ENCODE measurements around the gene DYNC1LI2.
"Not testable (repeated sequence)": the region's sequence is repeated elsewhere in the genome, so short reads cannot be mapped to it uniquely, and the experiment has no call there.

Gene DYNC1LI2

DNA sequence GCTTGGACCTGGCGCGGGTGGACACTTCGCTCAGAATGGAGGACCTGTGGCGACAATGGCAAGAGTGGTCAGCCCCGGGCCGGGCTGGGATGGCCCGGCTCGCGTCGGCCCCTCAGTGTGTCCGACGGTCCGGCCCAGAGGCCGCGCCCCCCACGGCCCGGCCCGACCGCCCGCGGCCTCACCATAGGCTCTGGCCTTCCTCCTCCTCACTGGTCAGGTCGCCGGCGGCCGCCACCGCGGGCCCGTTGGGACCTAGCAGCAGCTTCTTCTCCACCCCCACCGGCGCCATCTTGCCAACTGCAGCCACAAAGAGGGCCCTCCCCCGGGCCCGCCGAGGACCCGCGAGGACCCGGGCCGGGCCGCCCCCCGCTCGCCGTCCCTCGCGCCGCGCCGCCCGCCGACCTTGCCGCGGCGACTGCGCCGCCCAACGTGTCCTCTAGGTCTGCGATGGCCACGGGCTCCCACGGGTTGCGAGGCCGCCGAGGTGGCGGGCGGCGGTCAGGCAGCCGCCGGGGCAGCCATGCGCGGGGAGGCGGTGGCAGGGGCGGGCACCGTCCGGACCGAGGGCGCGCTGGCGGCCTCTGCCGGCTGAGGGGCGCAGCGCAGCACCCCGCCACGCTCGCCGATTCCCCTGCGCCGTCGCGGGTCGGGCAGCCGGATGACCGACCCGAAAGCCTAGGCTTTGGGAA is at the start of gene DYNC1LI2:
DYNC1LI2 (minus strand) TSS at position 307 of the 689 bp plus-strand sequence; CDS start at position 289, 18 bp downstream.
- peak; percentile 99 for DNase-seq (ENCODE audit: low spot score)

DNA sequence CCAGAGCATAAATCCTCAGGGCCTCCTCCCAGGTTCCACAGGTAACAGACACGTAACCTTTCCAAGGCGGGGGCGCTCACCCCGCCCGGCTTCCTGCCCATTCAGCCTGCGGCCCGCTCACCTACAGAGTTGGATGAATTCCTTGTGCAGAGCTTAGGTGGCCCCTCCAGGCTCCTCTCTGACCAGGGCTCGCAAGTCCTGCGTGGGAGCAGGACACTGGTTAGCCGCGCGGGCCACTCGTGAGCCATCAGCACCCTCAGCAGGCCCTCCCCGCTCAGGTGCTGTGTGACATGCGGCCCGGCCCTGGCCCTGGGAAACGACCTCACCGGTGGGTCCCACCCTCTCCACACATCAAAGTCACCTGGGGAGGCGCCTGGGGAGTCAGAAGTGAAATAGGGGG is 49.4 kb upstream of the DYNC1LI2 start:
- DNase-seq (ENCODE audit: low spot score) = no peak

GRCh38 chr16:66798161-66798560 is 46.8 kb upstream of the DYNC1LI2 start:
- DNase-seq (ENCODE audit: low spot score) = no peak

- not testable (repeated sequence) for DNase-seq (ENCODE audit: low spot score)
Observed at GRCh38 chr16:66793984-66794383, 42.6 kb upstream of the DYNC1LI2 start.

- no peak for DNase-seq (ENCODE audit: low spot score)
Observed at GRCh38 chr16:66790130-66790733, 38.8 kb upstream of the DYNC1LI2 start.

- DNase-seq (ENCODE audit: low spot score) = no peak
Observed at GRCh38 chr16:66787427-66787826, 36.0 kb upstream of the DYNC1LI2 start.

DNA sequence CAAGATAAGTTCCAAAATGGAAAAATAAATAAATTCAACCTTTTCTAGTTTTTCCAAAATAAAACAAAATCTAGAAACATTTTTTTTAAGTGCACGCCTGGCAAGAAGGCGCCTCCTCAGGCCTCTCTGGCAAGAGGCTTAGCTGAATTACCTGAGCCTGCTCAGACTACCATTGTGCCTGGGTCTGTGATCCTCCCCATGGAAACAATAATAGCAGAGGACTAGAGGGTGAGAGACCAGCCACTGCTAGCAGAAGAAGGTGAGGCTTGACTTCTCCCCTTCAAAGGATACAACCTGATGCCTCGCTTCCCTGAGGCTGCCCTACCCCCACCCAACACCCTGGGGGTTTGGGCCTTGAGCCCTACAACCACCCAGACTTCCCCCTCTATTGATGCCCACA is 35.1 kb upstream of the DYNC1LI2 start:
- DNase-seq (ENCODE audit: low spot score) = no peak

DNA sequence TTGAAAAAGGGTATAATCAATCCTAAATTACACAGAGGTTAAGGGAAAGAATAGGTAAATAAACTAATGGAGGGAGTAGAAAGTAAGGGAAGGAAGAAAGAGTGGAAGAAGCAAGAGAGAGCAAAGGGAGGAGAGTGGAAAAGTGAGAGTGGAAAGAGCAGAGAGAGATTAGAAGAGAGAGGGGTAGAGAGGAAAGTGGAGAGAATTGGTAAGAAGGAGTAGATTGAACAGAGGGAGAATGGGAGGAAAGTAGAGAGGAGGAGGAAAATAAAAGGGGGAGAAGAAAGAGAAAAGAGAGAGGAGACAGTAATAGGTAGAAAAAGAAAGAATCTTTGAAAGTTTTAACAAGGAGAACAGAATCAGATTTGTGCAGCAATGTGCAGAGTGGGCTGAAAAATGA is 25.0 kb upstream of the DYNC1LI2 start:
- DNase-seq (ENCODE audit: low spot score) = no peak

- DNase-seq (ENCODE audit: low spot score) = no peak
Observed at GRCh38 chr16:66774981-66775380, 23.6 kb upstream of the DYNC1LI2 start.

GRCh38 chr16:66758086-66758485 is 6.7 kb upstream of the DYNC1LI2 start:
- no peak for DNase-seq (ENCODE audit: low spot score)

DNA sequence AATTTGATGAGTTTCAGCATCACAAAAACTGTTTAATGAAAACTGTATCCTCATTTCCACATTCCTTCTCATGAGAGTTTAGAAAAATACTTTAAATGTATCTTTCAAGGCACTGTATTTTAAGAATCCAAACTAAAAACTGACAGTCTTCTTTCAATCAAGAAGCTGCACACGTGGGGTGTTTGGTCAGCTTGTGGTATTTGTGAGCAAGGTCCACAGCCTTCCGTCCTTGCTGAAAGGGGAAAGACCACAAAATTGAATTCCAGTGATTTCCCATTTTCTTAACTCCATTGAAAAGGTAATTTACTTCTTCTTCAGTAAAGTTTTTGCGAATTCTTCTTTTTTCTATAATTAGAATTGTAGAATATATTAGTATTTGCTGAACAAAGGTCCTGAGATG is 3.4 kb upstream of the DYNC1LI2 start:
- no peak for DNase-seq (ENCODE audit: low spot score)

GRCh38 chr16:66754211-66754610 is 2.8 kb upstream of the DYNC1LI2 start:
- DNase-seq (ENCODE audit: low spot score) = no peak

DNA sequence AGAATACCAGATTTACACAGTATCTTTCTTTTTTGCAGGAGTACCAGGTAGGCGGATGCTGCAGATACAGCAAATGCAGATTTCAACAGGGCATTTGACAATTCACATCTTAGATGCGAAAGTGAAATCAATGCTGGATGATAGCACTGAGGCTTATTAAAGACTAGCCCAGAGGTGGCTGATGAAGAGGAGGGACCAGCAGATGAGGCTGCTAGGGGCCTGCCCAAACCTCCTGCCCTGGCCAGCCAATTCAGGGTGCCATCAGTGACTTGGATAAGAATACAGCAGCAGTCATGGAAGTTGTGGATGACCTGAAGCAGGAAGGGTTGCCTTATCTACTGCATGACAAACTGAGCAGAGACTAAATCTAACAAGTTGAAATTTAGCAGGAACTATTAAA is 1.5 kb upstream of the DYNC1LI2 start:
- no peak for DNase-seq (ENCODE audit: low spot score)

GRCh38 chr16:66752379-66752778 is 970 bp upstream of the DYNC1LI2 start:
- DNase-seq (ENCODE audit: low spot score) = no peak

DNA sequence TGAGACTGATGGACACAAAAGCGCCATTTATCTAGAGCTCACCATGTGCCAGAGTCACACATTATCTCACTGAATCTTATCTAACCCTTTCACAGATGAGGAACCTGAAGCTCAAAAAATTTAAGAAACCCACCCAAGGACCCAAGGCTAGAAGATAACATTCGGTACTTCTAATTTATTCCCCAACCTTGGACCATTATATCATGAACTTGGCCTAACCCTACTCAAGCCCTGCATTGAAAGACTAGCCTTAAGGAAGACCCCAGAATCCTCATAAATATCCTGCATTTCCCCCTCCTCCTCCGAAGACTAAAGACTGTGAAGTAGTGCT is 548 bp upstream of the DYNC1LI2 start:
- no peak for DNase-seq (ENCODE audit: low spot score)

DNA sequence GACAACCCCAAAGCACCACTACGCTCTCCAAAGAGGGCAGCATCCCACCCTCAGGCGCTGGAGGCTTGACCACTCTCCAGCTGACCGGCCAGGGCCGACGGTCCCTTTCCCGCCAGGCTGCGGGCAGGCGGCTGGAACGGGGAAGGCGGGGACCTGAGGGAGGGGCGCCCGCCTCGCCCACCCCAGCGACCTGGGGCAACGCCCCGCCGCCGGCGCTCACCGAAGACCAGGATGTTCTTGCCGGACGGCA is 431 bp downstream of the DYNC1LI2 start:
- DNase-seq (ENCODE audit: low spot score) = peak; percentile 47

GRCh38 chr16:66750279-66751052 is 943 bp downstream of the DYNC1LI2 start:
- no peak for DNase-seq (ENCODE audit: low spot score)

GRCh38 chr16:66746682-66747081 is 4.7 kb downstream of the DYNC1LI2 start:
- peak; percentile 35 for DNase-seq (ENCODE audit: low spot score)

- DNase-seq (ENCODE audit: low spot score) = no peak
Observed at GRCh38 chr16:66746048-66746447, 5.4 kb downstream of the DYNC1LI2 start.

DNA sequence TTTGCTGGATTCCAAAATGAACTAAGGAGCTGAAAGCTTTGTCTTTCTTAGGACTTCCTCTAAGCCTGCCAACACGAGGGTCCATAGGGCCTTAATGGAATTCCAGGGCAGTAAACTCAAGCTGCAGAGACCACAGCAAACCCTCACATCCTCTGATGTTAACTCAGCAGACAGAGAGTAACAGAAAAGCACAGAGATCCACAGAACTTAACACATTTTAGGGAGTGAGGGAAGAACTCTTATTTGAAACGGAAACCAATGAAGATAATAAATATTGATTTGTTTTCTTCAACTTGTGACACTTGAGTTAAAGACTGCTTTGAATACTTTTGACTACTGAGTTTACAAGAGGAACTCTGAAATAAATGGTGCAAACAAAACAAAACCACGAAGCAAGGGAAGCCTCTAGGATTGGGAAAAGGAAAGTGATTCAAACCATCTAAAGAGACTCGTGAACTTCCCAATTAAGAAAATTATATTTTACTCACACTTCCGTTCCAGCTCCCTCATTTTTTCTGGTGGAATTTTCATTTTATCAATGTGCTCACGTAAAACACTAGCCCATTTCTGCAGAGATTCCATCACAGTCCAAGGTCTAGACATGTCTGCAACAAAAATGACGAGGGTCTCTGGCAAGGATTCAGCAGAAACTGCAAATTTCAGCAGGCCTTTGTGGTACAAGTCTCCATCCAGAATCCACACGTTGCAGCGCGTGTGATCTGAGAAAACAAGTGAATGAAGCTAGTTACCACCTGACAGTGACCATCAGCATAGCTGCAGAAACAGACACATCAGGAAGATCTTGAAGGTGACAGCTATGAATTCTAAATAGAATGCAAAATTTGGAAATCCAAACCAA is 9.2 kb downstream of the DYNC1LI2 start:
- no peak for DNase-seq (ENCODE audit: low spot score)

- peak; percentile 93 for DNase-seq (ENCODE audit: low spot score)
Observed at GRCh38 chr16:66741169-66741900, 10.1 kb downstream of the DYNC1LI2 start.

DNA sequence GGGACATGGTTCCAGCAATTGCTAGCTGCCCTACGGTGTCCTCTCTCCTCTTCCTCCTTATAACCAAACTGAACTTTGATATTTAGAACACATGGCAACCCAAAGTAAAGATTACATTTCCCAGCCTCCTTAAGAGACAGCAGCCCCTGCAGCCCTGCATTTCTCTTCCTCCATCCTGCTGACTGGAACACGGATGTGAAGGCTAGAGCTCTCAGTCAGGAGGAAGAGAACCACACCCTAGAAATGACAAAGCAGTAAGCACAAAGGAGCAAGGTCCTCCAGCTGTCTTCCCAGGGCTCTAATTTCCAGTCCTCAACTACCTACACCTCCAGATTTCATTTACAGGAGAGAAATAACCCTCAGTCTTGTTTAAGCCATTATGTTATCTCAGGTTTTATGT is 10.9 kb downstream of the DYNC1LI2 start:
- peak; percentile 34 for DNase-seq (ENCODE audit: low spot score)
